Stimulated activated CD4-positive, alpha-beta T cell treated with anti-CD3 and anti-CD28 coated beads, Interleukin-4, amount 100 ng/mL, for 1 hour (primary cell): Measurements from ENCODE around the gene BRI3BP.
"Not testable (repeated sequence)": the region's sequence is repeated elsewhere in the genome, so short reads cannot be mapped to it uniquely, and the experiment has no call there.

ENCODE experiments used
- DNase-seq: peaks from one replicate; pipeline ENCODE4 v3.0.0-alpha.2; 2020

The BRI3BP gene

GRCh38 chr12:125070112-125070511 is 76.7 kb downstream of the BRI3BP start:
- no peak for DNase-seq

GRCh38 chr12:125070661-125071390 is 77.4 kb downstream of the BRI3BP start:
- DNase-seq, result no peak

- DNase-seq, result no peak
Measured at GRCh38 chr12:125071456-125071855, 78.0 kb downstream of the BRI3BP start.

- no peak for DNase-seq
Measured at GRCh38 chr12:125072496-125072895, 79.1 kb downstream of the BRI3BP start.

GRCh38 chr12:125074294-125074693 is 80.8 kb downstream of the BRI3BP start:
- not testable (repeated sequence) for DNase-seq

GRCh38 chr12:125076103-125076502 is 82.7 kb downstream of the BRI3BP start:
- no peak for DNase-seq

- DNase-seq, result no peak
Measured at GRCh38 chr12:125079084-125079483, 85.6 kb downstream of the BRI3BP start.

GRCh38 chr12:125079648-125080645 is 86.5 kb downstream of the BRI3BP start:
- no peak for DNase-seq
